HCT116 (cell line): ENCODE results near the gene NBAS. TPM values are rescaled to one million over a fixed set of nuclear protein-coding genes. Genes with fewer than 3 reads are reported as not detected.

ENCODE experiments used
- ATAC-seq: fragments of 200-7000 bp; cut with Tn5 transposase; 2 replicates; pipeline ENCODE4 v1.9.1; 2020; ENCODE audit warnings: mild to moderate bottlenecking, moderate library complexity
- BruUV-seq: library from RNA; stranded (reverse); fragments of 400-500 nt; replicated peaks from 2 replicates; lab custom pipeline; 2021; lab: Mats Ljungman, UMichigan
- CTCF ChIA-PET: fragments of 300-600 bp; sonication (Branson Sonifier 250); formaldehyde crosslinking; loops from one replicate; lab custom pipeline; 2021; ENCODE audit warnings: antibody characterized with exemption; lab: Charles Lee
- POLR2A ChIA-PET: fragments of 300-600, 350-600 bp; sonication (Branson Sonifier 250); formaldehyde crosslinking; loops from one replicate; lab custom pipeline; 2021; ENCODE audit warnings: antibody characterized with exemption; lab: Charles Lee
- RAD21 ChIA-PET, 2 experiments: fragments of 300-600 bp; sonication (Branson Sonifier 250); formaldehyde crosslinking; loops; one replicate each; lab custom pipeline; 2023; ENCODE audit warnings: low total read pairs in 2 of 2; ENCODE audit not compliant: uncharacterized antibody in 2 of 2, unreplicated experiment in 2 of 2, low non-redundant PET in 1 of 2; lab: Charles Lee
- DNase-seq: peaks from one replicate; pipeline ENCODE4 v3.0.0-alpha.2; 2010; ENCODE audit warnings: low read depth, low spot score
- H2AFZ ChIP-seq: fragments of 200-600 bp; shearing (Covaris generic), sonication (generic); 2 replicates; pipeline ENCODE4 v1.6.1; 2017; ENCODE audit warnings: low read depth, mixed run types, mixed read lengths, antibody characterized with exemption, low read length; ENCODE audit not compliant: poor library complexity, severe bottlenecking
- H3K27ac ChIP-seq: 2 replicates; pipeline ENCODE4 v1.5.1; 2012; ENCODE audit warnings: low read depth, low read length
- H3K27me3 ChIP-seq: fragments of 200-600 bp; sonication (generic); 2 replicates; pipeline ENCODE4 v1.6.1; 2016; ENCODE audit warnings: mixed run types, low read length, mixed read lengths; ENCODE audit not compliant: insufficient read depth
- H3K36me3 ChIP-seq, 2 experiments: fragments of 200-500 bp in 1 of 2; fragments of 200-600 bp in 1 of 2; sonication (Bioruptor generic) in 1 of 2; sonication (generic) in 1 of 2; 2 replicates each; pipeline versions ENCODE4 v1.5.1 to v1.6.1; 2014 to 2016; ENCODE audit warnings: low read length in 2 of 2, inconsistent platforms in 1 of 2, mixed read lengths in 1 of 2, mixed run types in 1 of 2; ENCODE audit not compliant: insufficient read depth in 2 of 2, control insufficient read depth in 1 of 2
- H3K4me1 ChIP-seq, 2 experiments: fragments of 200-600 bp in 1 of 2; sonication (generic) in 1 of 2; 2 replicates each; pipeline versions ENCODE4 v1.5.1 to v1.6.1; 2012 to 2017; ENCODE audit warnings: low read length in 2 of 2, inconsistent platforms in 1 of 2, mild to moderate bottlenecking in 1 of 2, mixed read lengths in 1 of 2, mixed run types in 1 of 2, moderate library complexity in 1 of 2; ENCODE audit not compliant: insufficient read depth in 2 of 2, control insufficient read depth in 1 of 2
- H3K4me2 ChIP-seq: fragments of 200-600 bp; sonication (generic); 2 replicates; pipeline ENCODE4 v1.6.1; 2017; ENCODE audit warnings: mixed run types, low read length, mixed read lengths
- H3K4me3 ChIP-seq, 2 experiments: fragments of 200-600 bp in 1 of 2; sonication (generic) in 1 of 2; replicated peaks in 1 of 2; 2 replicates each; pipeline ENCODE4 v1.5.1; 2011 to 2016; ENCODE audit warnings: low read length in 2 of 2, control low read depth in 1 of 2, low read depth in 1 of 2, mild to moderate bottlenecking in 1 of 2, mixed read lengths in 1 of 2, mixed run types in 1 of 2
- H3K79me2 ChIP-seq: fragments of 200-600 bp; sonication (generic); 2 replicates; pipeline ENCODE4 v1.6.1; 2017; ENCODE audit warnings: mild to moderate bottlenecking, mixed run types, low read length, moderate library complexity, mixed read lengths; ENCODE audit not compliant: insufficient read depth
- H3K9ac ChIP-seq: fragments of 200-600 bp; sonication (generic); 2 replicates; pipeline ENCODE4 v1.6.1; 2016; ENCODE audit warnings: low read length, mixed read lengths
- H3K9me2 ChIP-seq: fragments of 200-600 bp; sonication (generic), shearing (Covaris generic); 2 replicates; pipeline ENCODE4 v1.6.1; 2017; ENCODE audit warnings: mixed run types, mild to moderate bottlenecking, moderate library complexity; ENCODE audit not compliant: insufficient read depth
- H3K9me3 ChIP-seq, 2 experiments: fragments of 200-500 bp in 1 of 2; fragments of 200-600 bp in 1 of 2; sonication (Bioruptor generic) in 1 of 2; sonication (generic) in 1 of 2; 2 replicates each; pipeline ENCODE4 v1.6.1; 2014 to 2017; ENCODE audit warnings: low read length in 2 of 2, mixed read lengths in 2 of 2, inconsistent platforms in 1 of 2, low read depth in 1 of 2, mild to moderate bottlenecking in 1 of 2, mixed run types in 1 of 2, moderate library complexity in 1 of 2; ENCODE audit not compliant: control insufficient read depth in 1 of 2, insufficient read depth in 1 of 2
- H4K20me1 ChIP-seq: fragments of 200-600 bp; sonication (generic), shearing (Covaris generic); 2 replicates; pipeline ENCODE4 v1.6.1; 2017; ENCODE audit warnings: mixed run types, mild to moderate bottlenecking, moderate library complexity; ENCODE audit not compliant: insufficient read depth
- CBX3 ChIP-seq: IDR thresholded peaks from 2 replicates; pipeline ENCODE4 v1.6.1; 2012; ENCODE audit warnings: low read depth
- EGR1 ChIP-seq: IDR thresholded peaks from 2 replicates; pipeline ENCODE4 v1.6.1; 2012; ENCODE audit warnings: low read depth
- EZH2 ChIP-seq: fragments of 200-600 bp; sonication (generic); IDR thresholded peaks from 2 replicates; pipeline ENCODE4 v1.6.1; 2017; ENCODE audit warnings: antibody characterized with exemption, mixed run types
- FOSL1 ChIP-seq: IDR thresholded peaks from 2 replicates; pipeline ENCODE4 v1.6.1; 2012; ENCODE audit warnings: low read depth
- JUND ChIP-seq: IDR thresholded peaks from 2 replicates; pipeline ENCODE4 v1.6.1; 2012
- RAD21 ChIP-seq: IDR thresholded peaks from 2 replicates; pipeline ENCODE4 v1.6.1; 2012; ENCODE audit warnings: low read depth, mild to moderate bottlenecking
- SIN3A ChIP-seq: IDR thresholded peaks from 2 replicates; pipeline ENCODE4 v1.6.1; 2012; ENCODE audit warnings: low read depth
- SP1 ChIP-seq: IDR thresholded peaks from 2 replicates; pipeline ENCODE4 v1.6.1; 2012; ENCODE audit warnings: low read depth
- SRF ChIP-seq: IDR thresholded peaks from 2 replicates; pipeline ENCODE4 v1.6.1; 2012; ENCODE audit warnings: low read depth
- TCF7L2 ChIP-seq: IDR thresholded peaks from 2 replicates; pipeline ENCODE4 v1.7.0; 2011; ENCODE audit warnings: borderline replicate concordance, inconsistent platforms; ENCODE audit not compliant: insufficient read depth, insufficient read length; ENCODE audit errors: extremely low read depth
- YY1 ChIP-seq: IDR thresholded peaks from 2 replicates; pipeline ENCODE4 v1.6.1; 2011; ENCODE audit warnings: low read length, low read depth, moderate library complexity, mild to moderate bottlenecking; ENCODE audit not compliant: insufficient replicate concordance; ENCODE audit errors: extremely low read depth
- ZNF274 ChIP-seq: fragments of 200-500 bp; sonication (Bioruptor generic); IDR thresholded peaks from 2 replicates; pipeline ENCODE4 v1.6.1; 2014; ENCODE audit warnings: mild to moderate bottlenecking, low read depth, low read length, inconsistent platforms
- intact Hi-C: fragments of 100-400 bp; cut with micrococcal nuclease; formaldehyde crosslinking; loops from 2 replicates; pipeline ENCODE4 v1.10.0; 2022
- total RNA-seq: library from RNA; stranded (reverse); gene quantifications from one replicate; pipeline ENCODE4 v1.2.1, GENCODE V29; 2021; ENCODE audit not compliant: unreplicated experiment
- TF ChIP-seq, protein P1 (sequence below): IDR thresholded peaks from 2 replicates; pipeline ENCODE4 v1.6.1; 2012
- TF ChIP-seq, protein P2 (sequence below), 3 experiments: fragments of 200-600 bp in 1 of 3; sonication (generic) in 1 of 3; IDR thresholded peaks in 2 of 3; conservative IDR thresholded peaks in 1 of 3; 2 replicates each; pipeline ENCODE4 v1.5.1; 2012 to 2017; ENCODE audit warnings: low read depth in 2 of 3, low read length in 2 of 3, antibody characterized with exemption in 1 of 3, borderline replicate concordance in 1 of 3, control low read depth in 1 of 3, mild to moderate bottlenecking in 1 of 3, mixed read lengths in 1 of 3, mixed run types in 1 of 3, moderate library complexity in 1 of 3; ENCODE audit not compliant: insufficient read depth in 1 of 3
- TF ChIP-seq, protein P3 (sequence below): IDR thresholded peaks from 2 replicates; pipeline ENCODE4 v1.6.1; 2011; ENCODE audit warnings: mild to moderate bottlenecking, low read length, moderate library complexity; ENCODE audit not compliant: insufficient replicate concordance; ENCODE audit errors: extremely low read depth

NBAS gene
- total RNA-seq, 1 experiment from 2014 or later, result 32.8 TPM

DNA sequence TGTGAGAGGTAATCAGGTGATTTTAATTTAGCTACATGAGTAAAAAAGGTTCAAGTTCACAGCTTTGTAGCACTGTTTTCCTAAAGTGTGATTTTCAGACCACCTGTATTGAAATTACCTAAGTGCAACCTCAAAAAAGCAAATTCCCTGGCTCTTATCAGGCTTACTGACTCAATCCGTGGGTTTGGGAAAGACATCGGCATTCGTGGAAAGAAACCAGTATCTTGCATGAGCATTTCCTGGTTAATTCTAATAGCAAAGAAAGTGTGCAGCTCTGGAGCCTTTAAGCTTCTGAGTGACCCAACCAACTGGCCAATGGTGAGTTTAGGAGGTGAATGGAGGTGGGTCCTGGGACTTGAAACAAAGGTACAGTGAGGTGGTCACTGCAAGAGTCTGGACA, 300.9 kb downstream of the NBAS start:
- CTCF ChIA-PET, result no interaction called here
- no peaks in the 10 kb centered on the region for H3K4me1 ChIP-seq
- no TSS peak for BruUV-seq

DNA sequence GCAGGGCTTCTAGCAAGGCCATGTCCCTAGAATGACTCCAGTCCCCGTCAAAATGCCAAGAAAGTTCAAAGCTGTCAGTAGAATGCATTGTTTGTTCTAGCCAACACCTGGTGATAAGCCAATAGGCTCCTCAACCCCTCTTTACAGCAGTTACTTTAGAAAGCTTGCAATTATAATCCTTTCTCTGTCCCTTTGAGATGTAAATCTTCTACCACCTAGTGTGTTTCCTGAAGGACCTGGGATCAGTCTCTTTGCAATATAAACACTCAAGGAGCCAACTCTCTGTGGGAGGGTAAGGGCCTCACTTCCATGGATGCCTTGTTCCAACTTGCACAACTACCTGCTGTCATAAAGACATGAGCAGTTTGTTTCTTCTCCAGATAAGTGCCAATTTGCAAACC, 301.8 kb downstream of the NBAS start:
- POLR2A ChIA-PET, result no interaction called here
- no peak for ATAC-seq
- CTCF ChIA-PET, result no interaction called here
- Histone ChIP-seq H2AFZ (no peak overlapping the region), H3K9ac (no peak overlapping the region), H3K27ac (no peak overlapping the region), H3K9me3 (no peaks in the 10 kb centered on the region), H3K36me3 (no peaks in the 10 kb centered on the region), H3K79me2 (no peaks in the 10 kb centered on the region), H3K4me1 (no peaks in the 10 kb centered on the region), H3K4me3 (no peak overlapping the region), H3K4me2 (no peak overlapping the region), H3K27me3 (no peaks in the 10 kb centered on the region), H4K20me1 (no peaks in the 10 kb centered on the region), H3K9me2 (no peaks in the 10 kb centered on the region)
- RAD21 ChIA-PET, result no interaction called here
- intact Hi-C loops, result no loop called here
- no peak for DNase-seq
- BruUV-seq, result no TSS peak
- TF ChIP-seq ZNF274 (no peak), EZH2 (no peak), JUND (no peak), SRF (no peak), EGR1 (no peak), SP1 (no peak), CBX3 (no peak), TCF7L2 (no peak), SIN3A (no peak), RAD21 (no peak), YY1 (no peak), FOSL1 (no peak)
- TF ChIP-seq, protein P1, sequence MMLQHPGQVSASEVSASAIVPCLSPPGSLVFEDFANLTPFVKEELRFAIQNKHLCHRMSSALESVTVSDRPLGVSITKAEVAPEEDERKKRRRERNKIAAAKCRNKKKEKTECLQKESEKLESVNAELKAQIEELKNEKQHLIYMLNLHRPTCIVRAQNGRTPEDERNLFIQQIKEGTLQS, result no peak
- TF ChIP-seq, protein P2, sequence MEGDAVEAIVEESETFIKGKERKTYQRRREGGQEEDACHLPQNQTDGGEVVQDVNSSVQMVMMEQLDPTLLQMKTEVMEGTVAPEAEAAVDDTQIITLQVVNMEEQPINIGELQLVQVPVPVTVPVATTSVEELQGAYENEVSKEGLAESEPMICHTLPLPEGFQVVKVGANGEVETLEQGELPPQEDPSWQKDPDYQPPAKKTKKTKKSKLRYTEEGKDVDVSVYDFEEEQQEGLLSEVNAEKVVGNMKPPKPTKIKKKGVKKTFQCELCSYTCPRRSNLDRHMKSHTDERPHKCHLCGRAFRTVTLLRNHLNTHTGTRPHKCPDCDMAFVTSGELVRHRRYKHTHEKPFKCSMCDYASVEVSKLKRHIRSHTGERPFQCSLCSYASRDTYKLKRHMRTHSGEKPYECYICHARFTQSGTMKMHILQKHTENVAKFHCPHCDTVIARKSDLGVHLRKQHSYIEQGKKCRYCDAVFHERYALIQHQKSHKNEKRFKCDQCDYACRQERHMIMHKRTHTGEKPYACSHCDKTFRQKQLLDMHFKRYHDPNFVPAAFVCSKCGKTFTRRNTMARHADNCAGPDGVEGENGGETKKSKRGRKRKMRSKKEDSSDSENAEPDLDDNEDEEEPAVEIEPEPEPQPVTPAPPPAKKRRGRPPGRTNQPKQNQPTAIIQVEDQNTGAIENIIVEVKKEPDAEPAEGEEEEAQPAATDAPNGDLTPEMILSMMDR (IDR thresholded peaks at IDR 0.05 in 2 of 3, conservative IDR thresholded peaks at IDR 0.05 in 1 of 3; ENCODE audit: borderline replicate concordance in 1 of 3, insufficient read depth in 1 of 3, low read depth in 2 of 3, low read length in 2 of 3), result no peak

More for the DNA sequence above, 300.9 kb downstream of the NBAS start:
- RAD21 ChIA-PET, result no interaction called here
- Histone ChIP-seq H3K4me2 (no peak overlapping the region), H4K20me1 (no peaks in the 10 kb centered on the region), H3K4me3 (no peak overlapping the region), H3K9ac (no peak overlapping the region), H3K27ac (no peak overlapping the region), H3K79me2 (no peaks in the 10 kb centered on the region)
- DNase-seq (no peak), ATAC-seq (no peak)
- intact Hi-C loops, result no loop called here
- TF ChIP-seq, protein P3, sequence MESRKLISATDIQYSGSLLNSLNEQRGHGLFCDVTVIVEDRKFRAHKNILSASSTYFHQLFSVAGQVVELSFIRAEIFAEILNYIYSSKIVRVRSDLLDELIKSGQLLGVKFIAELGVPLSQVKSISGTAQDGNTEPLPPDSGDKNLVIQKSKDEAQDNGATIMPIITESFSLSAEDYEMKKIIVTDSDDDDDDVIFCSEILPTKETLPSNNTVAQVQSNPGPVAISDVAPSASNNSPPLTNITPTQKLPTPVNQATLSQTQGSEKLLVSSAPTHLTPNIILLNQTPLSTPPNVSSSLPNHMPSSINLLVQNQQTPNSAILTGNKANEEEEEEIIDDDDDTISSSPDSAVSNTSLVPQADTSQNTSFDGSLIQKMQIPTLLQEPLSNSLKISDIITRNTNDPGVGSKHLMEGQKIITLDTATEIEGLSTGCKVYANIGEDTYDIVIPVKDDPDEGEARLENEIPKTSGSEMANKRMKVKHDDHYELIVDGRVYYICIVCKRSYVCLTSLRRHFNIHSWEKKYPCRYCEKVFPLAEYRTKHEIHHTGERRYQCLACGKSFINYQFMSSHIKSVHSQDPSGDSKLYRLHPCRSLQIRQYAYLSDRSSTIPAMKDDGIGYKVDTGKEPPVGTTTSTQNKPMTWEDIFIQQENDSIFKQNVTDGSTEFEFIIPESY, result no peak
- TF ChIP-seq JUND (no peak), ZNF274 (no peak), EZH2 (no peak)
- TF ChIP-seq, all 23 proteins: peak for 0
- POLR2A ChIA-PET, result no interaction called here
- Histone ChIP-seq H3K9me3 (no peaks in the 10 kb centered on the region), H2AFZ (no peak overlapping the region), H3K9me2 (no peaks in the 10 kb centered on the region), H3K27me3 (no peaks in the 10 kb centered on the region), H3K36me3 (no peaks in the 10 kb centered on the region)
